DMS153 treated with DMSO at 0.1 percent for 48 hours (cell line): ENCODE data around the gene SAMMSON.

Experiments
- DNase-seq: peaks from one replicate; lab custom pipeline; 2025; ENCODE audit not compliant: unreplicated experiment; lab: John Stamatoyannopoulos, UW

Gene SAMMSON

GRCh38 chr3:69999140-70000027 lies at the start of gene SAMMSON:
Gene SAMMSON (plus strand): TSS chr3:69999733.
- DNase-seq: no peak

- DNase-seq: no peak
Measured at GRCh38 chr3:69951616-69952015, 47.9 kb upstream of the SAMMSON start.

GRCh38 chr3:69959581-69959980 lies 40.0 kb upstream of the SAMMSON start:
- DNase-seq: no peak

GRCh38 chr3:69961706-69962439 lies 37.7 kb upstream of the SAMMSON start:
- no peak for DNase-seq

DNA sequence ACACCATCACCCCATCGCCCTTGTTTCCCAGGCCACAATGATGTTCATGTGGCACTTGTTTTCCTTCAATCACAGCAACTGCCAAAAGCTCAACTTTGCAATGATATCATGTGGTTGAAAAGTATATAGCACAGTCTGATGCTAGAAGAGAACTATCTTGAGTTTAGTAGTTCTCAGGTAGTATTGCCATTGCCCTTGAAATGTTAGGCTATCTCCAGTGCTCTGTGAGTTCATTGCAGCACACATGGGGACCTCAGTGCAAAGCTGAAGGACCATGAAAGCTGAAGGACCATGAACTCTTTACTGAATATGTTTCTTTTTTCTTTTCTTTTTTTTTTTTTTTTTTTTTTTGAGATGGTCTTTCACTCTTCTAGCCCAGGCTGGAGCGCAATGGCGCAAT lies 35.9 kb upstream of the SAMMSON start:
- DNase-seq: no peak

DNA sequence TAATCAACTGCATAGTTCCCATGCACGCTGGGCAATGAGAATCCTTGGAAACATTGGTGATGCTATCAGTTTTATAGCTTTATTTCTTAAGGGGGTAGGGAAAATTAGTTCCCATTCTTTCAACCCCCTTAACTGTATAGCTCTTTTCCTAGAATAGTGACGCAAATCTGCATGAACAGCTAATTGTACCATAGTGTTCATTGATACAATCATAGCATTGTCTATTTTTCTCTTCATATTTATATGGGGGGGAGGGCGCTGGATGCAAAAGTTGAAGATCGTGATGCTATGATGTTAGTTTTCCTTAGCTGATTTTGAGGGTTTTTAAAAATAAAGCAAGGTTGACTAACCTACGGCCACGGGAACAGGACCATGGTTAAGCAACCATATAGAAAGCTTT lies 32.4 kb upstream of the SAMMSON start:
- no peak for DNase-seq

DNA sequence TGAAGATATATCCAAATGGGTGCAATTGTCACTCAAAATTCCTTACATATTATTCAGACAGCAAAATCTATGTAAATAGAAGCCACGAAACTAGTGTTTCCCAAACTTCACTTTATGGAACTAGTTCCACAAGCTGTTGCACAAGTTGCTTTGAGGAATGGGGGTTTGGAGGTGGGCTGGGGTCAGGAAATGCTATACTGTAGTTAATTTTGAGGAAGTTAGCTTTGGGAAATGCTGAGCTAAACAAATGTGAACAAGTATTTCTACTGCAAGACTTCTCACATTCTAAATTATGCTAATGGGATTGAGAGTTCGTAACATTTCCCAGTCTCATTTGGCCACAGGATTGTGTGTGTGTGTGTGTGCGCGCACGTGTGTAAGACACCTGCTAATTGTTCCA lies 28.7 kb upstream of the SAMMSON start:
- no peak for DNase-seq

DNA sequence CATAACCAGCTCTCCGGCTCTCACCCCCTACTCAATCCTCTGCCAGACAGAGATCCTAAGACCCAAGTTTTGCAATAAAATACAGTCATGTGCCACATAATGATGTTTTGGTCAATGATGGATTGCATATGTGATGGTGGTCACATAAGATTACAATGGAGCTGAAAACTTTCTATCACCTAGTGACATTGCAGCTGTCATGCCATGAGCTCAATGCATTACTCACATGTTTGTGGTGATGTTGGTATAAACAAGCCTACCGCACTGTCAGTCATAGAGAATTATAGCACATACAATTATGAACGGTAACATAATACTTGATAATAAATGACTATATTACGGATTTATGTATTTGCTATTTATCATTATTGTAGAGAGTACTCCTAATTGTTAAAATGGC lies 26.9 kb upstream of the SAMMSON start:
- DNase-seq: no peak

- no peak for DNase-seq
Measured at GRCh38 chr3:69976021-69976420, 23.5 kb upstream of the SAMMSON start.

DNA sequence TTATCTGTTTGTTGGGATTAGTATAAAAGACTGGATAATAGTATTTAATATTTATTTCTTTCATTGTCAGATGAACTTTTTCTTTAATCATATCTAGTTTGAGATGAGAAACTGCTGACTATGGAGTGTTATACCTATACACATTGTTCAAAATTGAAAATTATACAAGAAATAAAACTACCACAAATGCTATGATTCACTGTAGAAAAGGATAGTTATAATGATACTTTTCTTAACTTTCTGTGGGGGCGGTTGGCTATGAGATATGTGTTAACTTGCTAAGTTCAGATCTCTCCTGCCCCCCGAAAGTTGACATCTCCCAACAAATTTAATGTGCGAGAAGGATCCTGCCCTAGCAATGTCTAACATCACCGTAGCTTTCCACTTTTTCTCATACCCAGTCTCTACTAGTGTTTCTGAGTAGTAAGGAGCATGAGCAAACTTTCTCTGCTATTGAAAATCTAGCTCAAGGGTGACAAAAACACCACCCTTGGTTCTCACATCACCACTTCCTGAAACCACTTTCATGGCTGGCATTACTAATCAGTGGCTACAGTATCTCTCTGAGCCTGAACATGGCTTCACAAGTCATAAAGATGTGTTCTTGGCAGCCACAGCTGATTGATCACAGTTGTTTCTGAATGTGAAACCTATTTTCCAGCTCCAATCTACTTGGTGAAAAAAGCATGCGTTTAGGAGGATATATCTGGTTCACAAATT lies 15.8 kb upstream of the SAMMSON start:
- DNase-seq: no peak

GRCh38 chr3:69985266-69985665 lies 14.3 kb upstream of the SAMMSON start:
- DNase-seq: no peak

DNA sequence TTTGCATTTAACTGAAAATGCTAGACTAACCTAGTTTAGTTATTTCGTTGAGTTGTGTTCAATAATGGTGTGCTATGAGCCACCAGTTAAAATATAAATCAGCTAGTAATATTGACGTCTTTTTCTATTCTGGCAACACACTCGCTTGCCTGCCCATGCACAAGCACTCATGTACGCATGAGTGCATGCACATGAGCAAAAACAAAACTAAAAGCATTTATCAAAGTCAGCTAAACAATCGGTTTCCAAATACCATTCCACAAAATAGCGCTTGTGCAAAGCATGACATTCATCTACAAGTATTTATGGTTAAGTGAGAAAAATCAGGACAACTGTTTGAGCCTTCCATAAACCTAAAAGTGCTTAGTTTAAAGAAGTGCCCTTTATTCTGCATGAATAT lies 13.1 kb upstream of the SAMMSON start:
- no peak for DNase-seq

DNA sequence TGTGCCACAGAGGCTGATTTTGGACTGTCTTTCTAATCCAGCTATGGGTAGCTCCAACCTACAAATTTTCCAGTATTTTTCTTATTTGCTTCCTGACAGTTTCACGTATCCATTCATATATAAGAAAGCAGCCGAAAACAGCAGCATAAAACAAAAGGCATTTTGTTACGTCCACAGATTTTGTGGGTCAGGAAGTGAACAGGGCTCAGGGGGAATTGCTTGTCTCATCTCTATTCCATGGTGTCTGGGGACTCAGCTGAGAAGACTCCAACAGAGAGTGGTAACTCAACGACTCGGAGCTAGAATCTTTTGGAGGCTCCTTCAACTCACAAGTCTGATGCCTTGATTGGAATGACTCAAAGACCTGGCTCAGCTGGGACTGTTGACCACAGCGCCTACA lies 11.7 kb upstream of the SAMMSON start:
- no peak for DNase-seq

GRCh38 chr3:69993757-69994156 lies 5.8 kb upstream of the SAMMSON start:
- DNase-seq: no peak

GRCh38 chr3:69994919-69995318 lies 4.6 kb upstream of the SAMMSON start:
- DNase-seq: no peak

DNA sequence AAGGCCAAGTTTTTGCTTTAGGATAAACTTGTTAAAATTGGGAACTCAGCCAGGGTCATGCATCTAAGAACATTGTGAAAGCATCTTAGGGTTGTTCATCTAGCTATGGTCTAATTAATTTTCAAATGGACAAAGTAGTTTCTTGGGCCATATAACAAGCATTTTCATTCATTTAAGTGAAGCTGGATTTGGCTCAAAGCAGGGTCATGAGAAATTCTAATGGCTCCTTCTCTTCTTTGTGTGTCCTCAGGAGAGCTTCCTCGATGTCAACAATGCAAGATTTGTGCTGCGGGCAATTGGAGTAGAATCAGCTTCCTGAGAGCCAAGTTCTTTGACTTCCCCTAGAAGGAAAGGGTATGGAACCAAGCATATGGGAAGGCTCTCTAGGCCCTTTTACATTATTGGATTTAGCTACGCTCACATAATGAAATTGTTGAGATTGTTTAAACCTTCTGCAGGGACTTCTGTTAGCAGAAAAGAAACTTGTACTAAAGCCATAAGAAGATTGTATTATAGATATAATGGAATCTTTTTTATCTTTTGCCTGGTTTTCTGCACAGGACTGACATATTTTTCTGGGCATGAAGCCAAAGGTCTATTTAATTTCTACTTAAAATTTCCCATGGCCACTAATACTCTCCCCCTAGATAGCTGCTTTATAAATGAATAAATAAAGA lies 1.8 kb upstream of the SAMMSON start:
- no peak for DNase-seq

DNA sequence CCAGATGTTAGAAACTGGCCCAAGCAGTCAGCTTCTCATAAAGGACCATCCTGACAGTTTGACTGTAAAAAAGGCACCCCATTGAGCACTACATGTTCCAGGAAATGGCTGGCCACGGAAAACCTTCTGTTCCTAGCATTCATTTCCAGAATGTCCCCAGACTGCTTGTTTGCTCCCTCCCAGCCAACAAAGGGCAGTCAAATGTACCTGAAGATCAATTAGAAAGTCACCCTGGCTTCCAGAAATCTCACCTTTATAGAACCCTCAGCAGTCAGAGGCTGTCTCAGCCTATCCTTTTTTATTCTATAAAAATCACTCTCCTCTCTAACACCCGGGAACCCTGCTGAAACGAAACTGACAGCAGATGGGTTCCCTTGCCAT lies 784 bp upstream of the SAMMSON start:
- no peak for DNase-seq

DNA sequence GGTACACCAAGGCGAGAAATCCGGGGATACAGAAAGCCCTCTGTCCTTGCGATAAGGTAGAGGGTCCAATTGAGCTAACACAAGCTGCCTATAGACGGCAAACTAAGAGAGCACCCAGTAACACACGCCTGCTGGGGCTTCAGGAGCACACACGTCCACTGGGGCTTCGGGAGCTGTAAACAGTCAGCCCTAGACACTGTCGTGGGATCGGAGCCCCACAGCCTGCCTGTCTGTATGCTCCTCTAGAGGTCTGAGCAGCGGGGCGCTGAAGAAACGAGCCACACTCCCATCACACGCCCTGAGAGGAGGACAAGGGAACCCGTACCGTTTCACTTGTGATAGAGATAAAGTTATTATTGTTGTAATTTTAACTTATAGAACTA lies 486 bp downstream of the SAMMSON start:
- no peak for DNase-seq

GRCh38 chr3:70000563-70001081 lies 1.1 kb downstream of the SAMMSON start:
- no peak for DNase-seq

GRCh38 chr3:70003119-70003518 lies 3.6 kb downstream of the SAMMSON start:
- no peak for DNase-seq

DNA sequence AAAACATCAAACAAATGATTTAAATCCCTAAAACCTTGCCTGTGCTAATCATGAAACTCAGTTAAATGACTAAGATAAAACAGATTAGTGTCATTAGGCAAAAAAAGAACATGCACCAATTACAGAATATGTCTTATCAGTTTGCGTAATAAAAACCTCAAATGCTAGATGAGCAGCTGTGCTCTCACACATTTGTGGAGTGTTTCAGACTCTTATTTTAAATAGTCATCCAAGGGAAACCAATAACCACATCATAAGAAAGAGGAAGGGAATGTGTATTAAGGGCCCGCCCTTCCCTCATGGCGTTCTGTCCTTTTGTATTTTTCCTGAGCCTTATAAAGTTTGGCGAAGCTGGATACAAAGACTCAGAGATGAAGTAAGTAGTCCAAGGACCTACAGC lies 6.6 kb downstream of the SAMMSON start:
- DNase-seq: no peak
